ENCODE results near the gene CNFN.

Gene CNFN

DNA sequence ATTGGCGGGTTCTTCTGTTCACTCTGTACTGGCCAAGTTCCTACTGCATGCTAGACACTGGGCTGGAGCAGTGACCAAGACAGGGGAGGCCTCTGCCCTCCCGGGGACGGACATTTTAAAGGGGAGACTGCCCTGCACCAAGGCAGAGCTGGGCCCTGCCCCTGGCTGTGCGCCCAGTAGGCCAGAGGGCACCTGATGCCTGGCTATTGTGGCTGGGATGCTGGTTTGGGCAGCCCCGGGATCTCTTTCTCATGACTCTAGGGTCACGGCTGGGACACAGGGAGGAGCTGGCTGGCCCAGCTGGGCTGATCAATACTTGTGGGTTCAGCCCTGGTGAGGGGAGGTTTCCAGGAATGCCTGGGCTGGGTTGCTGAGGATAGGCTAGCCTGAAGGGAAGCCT lies 19.4 kb upstream of the CNFN start:
- DNase-seq (ENCODE audit: low read depth in 3 of 3), result no peak

DNA sequence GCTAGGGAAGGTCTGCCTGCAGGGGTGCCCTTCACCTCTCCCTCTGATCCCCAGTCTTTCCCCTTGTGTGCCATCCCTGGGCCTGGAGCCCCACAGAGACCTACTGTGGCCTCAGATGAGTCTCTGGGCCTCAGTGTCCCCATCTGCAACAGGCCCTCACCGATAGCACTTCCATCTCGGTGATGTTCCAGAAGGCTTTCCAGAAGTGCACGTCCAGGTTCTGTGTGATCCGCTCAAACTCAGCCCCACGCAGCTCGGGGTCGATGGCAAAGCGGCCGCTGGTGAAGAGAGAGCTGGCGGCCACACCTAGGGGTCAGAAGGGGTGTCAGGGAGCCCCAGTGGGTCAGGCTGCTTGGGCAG lies 17.7 kb upstream of the CNFN start:
- DNase-seq (ENCODE audit: low read depth in 3 of 3), result no peak

DNA sequence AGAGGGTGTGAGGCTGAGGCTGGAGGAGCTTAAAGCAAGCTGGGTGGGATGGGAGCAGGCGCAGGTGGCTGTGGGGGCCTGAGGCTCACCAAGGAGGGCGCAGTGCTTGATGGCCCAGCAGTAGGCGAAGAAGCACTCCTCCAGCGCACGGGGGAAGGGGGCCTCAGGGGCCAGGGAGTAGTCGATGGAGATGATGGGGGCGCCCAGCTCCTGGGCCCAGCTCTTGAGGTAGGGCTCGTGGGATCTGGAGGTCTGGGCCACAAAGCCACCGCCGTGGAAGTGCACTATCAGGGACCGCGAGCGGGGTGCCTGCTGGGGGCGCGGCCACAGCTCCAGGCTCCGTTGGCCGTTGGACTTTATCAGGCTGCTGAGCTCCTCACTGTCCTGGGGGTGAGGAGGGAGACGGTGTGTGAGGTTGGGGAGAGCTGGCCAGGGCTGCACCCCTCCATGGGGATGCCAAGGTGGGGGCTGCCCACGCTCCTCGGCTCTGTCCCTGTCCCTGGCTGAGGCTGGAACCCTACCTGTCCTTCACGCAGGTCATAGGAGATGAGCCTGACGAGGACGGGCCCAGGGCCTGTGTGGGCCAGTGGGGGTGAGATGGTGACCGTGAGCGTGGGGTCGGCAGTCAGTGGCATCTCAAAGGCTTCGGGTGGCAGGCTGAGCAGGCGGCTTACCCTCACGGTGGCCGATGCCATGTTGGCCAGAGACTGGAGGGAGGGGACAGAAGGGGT lies 17.2 kb upstream of the CNFN start:
- DNase-seq (ENCODE audit: low read depth in 3 of 3), result no peak

DNA sequence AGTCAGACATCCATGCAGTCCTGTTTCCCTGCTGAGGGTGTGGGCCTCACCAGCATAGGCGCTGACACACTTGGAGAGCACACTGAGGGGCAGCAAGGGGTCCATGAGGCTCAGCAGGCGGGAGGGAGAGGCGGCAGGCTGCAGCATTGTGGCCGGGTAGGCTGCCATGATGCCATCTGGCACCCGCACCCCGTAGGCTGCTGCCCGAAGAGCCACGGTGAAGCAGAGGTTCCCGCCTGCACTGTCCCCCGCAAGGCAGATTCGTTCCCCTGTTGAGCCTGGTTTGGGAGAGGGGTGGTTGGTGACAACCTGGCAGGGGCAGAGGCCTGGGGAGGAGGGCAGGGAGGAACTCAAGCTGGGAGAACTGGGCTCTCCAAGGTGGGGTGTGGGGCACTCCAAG lies 16.0 kb upstream of the CNFN start:
- no peak for DNase-seq (ENCODE audit: low read depth in 3 of 3)

DNA sequence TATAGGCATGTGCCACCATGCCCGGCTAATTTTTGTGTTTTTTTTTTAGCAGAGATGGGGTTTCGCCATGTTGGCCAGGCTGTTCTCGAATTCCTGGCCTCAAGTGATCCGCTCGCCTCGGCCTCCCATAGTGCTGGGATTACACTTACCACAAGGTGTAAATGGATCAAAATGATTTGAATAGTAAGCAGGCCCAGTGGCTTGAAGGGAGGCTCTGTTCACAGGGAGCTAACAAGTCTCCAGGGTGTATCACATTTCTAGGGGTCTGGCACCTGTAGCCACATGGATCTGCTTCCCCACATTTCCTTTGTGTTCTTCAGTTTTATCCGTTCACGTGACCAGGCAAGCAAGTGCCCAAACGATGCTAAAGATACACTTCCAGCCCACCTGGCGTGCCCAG lies 13.5 kb upstream of the CNFN start:
- DNase-seq (ENCODE audit: low read depth in 3 of 3), result no peak

DNA sequence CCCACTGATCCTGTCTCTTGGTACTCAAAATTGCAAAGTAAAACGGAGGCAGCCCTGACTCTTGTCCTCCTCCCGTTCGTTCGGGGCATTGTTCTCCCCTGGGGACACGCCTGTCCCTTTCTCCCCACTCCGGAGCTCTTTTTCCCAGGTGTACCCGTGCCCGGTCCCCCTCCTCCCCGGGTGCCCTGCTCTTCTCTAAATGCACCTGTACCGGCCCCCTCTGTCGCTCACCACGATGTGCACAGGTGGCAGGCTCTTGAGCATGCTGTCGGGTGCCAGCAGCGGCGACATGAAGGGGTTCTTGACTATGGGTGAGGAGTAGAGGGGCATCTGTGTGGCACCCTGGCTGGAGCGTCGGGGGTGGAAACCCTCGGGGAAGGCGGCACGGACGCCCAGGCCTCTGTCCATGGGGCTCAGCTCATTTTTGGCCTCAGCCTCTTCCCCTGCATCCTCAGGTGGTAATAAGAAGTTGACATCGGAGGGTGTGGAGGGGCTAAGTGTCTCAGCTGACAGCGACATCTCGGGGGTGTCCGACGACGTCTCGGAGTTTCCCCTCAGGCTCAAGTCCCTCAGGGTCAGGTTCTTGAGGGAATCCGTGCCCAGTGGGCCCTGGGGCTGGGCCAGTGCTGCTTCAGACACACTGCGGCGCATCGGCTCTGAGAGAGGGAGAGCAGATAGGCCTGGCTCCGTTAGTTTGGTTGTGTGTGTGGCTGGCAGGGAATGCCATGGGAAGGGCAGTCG lies 12.4 kb upstream of the CNFN start:
- DNase-seq (ENCODE audit: low read depth in 3 of 3), result no peak

DNA sequence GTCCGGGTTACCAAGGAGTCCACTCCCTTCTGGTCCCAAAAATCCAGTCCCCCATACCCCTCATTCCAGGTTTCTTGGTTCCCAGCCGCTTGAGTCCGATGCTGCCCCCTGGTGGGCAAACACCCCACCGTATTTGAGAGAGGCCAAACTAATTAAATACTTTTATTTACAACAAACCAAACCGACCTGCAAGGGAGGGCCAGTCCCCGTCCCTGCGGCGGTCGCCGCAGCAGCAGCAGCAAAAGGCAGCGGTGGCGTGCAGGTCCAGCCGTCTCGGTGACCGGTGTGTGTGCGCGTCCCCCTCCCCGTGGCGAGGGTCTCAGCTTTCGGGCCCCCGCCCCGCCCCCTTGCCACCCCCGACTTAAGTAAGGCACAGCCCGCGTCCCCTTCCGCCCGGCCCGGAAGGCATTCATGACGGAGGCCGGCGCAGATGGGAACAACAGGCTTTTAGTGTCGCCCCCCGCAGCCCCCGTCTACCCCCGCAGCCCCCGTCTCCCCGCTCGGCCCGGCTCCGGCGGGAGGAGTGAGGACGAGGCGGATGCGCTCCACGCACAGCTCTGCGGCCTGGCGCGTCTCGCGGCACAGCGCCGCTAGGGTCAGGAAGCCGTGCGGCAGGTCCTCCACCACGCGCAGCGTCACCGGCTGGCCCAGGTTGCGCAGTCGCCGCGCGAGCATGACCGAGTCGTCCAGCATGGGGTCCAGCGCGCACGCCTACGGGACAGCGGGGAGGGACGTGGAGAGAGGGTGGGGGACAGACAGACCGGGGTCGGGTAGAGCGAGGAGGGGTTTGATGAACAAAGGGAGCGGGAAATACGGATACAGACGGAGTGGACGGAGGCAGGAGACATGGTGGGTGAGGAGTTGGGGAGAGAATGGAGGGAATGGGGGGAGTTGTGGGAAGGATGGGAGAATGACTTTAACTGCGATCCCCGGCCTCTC lies 11.5 kb upstream of the CNFN start:
- peak; percentile 42 to 64 (median 61) for DNase-seq (ENCODE audit: low read depth in 3 of 3)

DNA sequence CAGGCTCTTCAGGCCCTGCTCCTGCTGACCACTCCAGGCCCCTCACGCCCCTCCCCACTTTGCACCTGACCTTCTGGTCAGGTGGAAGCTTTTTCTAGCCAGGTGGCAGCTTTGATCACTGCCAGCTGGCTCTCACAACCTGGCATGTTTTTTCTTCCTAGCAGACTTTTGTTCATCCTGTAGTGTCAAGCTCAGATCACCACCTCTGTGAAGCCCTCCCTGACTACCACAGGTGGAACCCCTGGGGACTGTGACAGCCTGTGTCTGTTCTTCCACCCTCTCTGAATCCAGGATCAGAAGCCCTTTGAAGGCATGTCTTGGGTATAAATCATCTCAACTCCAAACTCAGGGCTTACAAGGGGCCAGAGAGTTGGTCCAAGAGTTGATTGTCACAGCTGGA lies 10.3 kb upstream of the CNFN start:
- DNase-seq (ENCODE audit: low read depth in 3 of 3), result no peak

DNA sequence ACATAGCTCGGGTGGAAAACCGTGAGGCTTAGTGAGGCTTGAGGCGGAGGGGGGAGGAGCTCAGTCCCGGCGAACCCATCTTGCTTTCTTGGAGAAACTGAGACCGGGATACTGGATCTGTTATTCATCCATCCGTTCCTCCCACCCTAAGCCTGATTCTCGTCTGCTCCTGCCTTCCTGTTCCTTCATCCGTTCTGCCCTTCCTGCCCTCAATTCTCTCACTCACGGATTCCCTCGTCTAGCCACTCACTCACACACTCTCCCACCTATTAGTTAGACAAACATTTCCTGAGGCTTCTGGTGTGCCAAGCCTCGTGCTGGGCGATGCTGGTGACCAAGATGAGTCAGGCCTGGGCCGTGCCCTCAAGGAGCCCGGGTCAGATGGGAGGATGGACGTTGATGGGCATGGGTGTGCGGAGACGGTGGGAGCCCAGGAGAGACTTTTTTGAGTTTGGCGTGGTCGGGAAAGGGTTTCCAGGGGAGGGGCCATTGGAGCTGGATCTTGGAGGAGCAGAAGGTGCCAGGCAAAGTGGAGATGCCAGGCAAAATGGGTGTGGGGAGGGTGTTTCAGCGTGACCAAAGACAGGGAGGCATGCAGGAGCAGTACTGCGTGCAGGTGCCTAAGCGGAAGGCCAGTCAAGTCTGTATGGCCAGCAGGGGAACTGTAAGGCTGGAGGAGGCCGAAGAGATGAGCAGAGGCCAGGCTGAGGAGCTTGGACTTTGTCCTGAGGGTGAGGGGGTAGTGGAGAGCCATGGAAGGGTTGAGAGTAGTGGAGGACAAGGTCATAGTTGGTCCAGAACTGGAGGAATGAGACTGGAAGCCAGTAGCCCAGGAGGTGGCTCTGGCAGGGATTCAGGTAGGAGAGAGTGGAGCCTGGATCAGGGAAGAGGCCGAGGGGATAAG lies 7.4 kb upstream of the CNFN start:
- no peak for DNase-seq (ENCODE audit: low read depth in 3 of 3)

DNA sequence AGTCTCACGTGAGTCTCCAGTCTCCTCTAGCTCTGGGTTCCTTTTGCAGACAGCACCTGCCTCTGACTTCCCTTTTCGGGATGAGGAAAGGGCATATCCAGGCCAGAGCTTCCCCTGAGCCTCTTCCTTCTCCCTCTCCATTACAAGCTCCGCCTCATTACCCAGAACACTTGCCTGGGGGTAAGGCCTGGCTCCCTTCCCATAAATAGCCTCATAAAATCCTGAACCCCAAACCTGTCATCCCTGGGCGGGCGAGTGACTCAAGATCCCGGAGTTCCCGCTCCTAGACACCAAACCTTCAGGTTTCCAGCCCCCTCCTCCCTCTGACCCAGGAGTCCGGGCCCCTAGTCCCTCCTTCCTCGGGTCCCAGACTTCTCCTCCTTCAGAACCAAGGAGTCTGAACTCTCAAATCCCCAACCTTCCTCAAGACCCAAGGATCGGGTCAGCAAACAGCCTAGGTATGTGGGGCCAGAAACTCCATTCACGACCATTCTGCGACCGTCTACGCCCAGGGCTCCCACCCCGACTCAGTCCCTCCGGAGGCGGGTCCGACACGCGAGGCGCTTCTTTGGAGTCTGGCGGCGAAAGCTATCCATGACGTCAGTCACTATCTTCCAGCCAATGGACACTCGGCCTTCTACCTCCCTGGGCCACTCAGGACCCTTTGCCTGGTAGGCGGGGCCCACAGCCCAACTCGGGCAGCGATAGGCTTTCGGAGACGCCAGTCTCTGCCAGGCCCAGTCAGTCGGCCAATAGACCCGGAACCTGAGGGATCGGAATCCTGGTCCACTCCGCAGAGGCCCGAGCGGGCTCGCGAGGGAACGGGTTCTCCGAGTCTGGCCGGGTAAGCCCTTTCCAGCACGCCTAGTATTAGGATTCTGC lies 6.5 kb upstream of the CNFN start:
- DNase-seq (ENCODE audit: low read depth in 3 of 3), result peak; percentile 92 to 97 (median 92)

DNA sequence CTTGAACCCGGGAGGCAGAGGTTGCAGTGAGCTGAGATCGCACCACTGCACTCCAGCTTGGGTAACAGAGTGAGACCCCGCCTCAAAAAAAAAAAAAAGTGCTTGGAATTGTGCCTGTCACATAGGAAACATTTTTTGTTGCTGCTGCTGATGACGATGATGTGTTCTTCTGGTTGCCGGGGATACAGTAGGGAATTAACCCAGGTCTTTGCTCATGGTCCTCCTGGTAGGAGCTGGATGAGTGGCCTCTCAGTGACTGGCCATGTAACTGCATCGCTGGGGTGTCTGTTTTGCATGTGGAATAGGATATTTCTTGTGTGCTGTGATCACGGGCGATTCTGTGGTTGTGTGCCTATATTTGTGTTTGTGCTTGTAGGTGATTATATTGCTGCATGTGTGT lies 4.7 kb upstream of the CNFN start:
- no peak for DNase-seq (ENCODE audit: low read depth in 3 of 3)

DNA sequence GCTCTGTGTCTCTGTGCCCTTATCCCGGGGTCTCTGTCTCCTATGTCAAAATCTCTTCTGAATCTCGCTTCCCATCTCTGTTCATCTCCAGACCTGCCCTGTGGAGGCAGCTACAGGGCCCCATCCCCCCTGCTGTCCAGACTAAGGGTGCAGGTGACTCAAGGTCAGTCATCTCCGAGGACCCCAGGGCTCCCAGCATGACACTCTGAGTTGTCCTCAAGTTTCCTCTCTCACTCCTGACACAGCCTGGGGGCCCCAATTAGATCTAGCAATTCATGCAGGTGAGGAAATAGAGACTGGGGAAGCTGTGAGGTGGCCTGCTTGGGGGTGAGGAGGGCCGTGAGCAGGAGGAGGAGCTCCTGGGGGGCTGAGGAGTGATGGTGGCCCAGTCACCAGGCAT lies 2.1 kb upstream of the CNFN start:
- DNase-seq (ENCODE audit: low read depth in 3 of 3), result no peak

DNA sequence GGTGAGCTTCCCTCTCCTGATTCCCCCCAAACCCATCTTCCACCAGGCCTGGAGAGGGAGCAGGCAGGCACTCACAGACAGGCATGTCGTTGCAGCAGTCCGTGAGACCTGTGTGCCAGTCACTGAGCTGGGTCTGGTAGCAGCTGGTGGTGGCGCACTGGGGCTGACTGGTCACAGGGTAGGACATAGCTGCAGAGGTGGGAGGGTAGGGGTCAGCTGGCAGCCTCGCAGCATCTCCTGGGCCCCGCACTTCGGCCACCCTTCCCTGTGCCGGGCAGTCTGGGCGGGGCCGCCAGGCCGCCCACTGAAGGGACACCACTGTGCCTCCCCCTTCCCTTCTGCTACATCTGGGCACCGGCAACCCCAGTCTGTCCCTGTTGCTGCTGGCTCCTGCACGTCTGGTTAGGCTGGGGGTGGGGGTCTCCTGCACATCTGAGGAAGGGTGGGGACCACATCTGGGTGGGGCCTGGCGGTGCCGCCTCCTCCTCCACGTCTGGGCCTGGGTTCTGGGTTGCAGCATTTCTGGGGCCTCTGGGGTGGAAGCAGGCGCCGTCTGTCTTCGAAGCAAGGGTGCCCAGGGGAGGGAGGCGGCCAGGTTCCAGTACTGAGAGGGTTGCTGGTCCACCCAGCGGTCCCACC lies 1.1 kb downstream of the CNFN start:
- DNase-seq (ENCODE audit: low read depth in 3 of 3), result no peak

DNA sequence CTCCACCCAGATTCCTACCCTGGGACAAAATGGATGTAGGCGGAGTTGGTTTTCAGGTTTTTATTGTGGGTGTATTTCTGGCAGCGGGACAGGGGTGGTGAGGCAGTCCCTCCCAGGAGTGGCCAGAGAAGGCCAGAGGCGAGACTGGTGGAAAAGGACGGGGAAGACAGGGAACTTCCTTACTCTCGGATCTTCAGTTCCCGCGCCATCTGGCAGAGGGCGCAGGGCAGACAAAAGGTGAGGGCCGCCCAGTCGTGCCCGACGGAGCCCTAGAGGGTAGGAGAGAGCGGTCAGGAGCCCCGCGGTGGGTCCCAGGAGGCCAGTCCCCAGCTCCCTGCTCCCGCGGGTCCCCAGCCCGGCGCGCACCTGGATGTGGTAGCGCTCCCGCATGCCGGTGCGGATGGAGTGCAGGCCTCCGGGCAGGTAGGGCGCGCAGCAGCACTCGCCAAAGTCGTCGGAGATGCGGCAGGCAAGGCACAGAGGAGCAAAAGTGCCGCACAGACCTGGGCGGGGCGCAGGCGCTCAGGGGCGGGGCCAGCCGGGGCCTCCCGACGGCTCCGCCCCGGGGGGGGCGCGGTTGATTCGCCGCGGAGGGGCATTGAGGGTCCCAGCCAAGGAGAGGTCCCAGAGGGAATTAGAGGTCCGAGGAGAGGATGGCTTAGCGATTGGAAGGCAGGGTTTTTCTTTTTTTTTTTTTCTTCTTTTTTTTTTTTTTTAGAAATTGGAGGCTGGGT lies 3.0 kb downstream of the CNFN start:
- DNase-seq (ENCODE audit: low read depth in 3 of 3), result peak; percentile 34 to 62 (median 37)

DNA sequence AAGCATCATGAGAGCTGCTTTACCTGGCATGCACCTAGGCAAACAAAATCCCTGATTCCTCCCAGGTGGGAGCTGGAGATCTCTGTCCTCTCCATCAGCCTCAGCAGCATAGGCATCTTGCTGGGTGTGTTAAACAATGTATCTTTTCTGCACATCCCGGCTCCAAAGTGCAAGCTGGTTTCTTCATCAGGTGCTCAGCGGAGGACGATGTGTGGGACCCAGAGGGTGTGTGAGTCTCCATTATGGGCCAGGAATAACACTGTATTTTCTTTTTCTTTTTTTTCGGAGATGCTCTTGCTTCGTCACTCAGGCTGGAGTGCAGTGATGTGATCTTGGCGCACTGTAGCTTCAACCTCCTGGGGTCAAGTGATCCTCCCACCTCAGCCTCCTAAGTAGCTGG lies 9.9 kb downstream of the CNFN start:
- DNase-seq (ENCODE audit: low read depth in 3 of 3), result no peak

DNA sequence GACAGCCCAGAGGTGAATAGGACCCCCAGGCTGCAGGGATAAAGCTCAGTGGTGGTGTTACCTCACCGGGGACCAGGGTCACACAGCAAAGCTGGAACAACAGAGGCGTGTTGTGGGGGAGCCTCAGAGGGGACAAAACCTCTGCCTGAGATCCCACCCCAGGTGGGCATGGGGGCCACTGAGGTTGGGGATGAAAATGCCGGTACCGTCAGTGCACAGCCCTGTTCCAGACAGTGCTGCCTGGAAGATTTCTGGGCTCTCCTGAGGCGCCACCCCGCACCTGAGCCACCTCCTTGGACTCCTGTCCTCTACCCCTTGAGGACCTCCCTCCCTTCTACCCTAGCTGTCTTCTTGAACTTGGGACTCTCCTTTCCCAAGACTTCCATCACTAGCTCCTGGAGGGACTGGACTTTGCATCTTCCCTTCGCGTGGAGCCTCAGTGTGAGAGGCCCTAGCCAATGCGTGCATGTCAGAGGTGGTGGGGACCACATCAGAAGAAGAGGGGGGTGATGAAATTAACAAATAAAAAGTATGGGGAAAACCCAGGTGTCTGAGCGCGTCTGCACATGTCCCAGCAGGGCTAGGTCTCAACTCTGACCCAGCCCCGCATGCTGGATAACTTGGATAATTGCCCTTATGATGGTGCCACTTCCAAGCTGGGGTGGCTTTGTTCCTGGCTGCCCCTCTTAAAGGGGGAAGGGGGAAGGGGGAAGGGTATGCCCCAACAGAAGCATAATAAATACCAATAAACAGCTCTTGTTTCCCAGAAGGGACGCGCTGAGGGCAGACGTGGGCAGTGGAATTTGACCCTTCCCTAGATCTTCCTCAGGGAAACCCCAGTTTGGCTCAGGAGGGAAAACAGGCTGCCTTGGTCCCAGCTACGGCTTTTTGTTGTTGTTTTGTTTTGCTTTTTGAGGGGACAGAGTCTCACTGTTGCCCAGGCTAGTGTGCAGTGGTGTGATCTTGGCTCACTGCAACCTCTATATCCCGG lies 11.6 kb downstream of the CNFN start:
- no peak for DNase-seq (ENCODE audit: low read depth in 3 of 3)

DNA sequence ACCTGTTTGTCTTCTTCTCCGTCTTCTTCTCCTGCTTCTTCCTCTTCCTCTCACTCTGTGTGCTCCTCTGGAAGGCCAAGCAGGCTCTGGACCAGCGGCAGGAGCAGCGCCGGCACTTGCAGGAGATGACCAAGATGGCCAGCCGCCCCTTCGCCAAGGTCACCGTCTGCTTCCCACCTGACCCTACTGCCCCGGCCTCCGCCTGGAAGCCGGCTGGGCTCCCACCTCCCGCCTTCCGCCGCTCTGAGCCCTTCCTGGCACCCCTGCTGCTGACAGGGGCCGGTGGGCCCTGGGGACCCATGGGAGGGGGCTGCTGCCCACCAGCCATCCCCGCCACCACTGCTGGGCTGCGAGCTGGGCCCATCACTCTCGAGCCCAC lies 13.9 kb downstream of the CNFN start:
- DNase-seq (ENCODE audit: low read depth in 3 of 3), result no peak
